ENCODE data around the gene HCFC2.

HCFC2 gene

GRCh38 chr12:104132351-104132956 lies 68.1 kb downstream of the HCFC2 start:
- no peak for TF ChIP-seq CTCF (IDR thresholded peaks at IDR 0.05)

- TF ChIP-seq CTCF (IDR thresholded peaks at IDR 0.05) = no peak
Observed at GRCh38 chr12:104133321-104133720, 69.0 kb downstream of the HCFC2 start.

- TF ChIP-seq CTCF (IDR thresholded peaks at IDR 0.05) = no peak
Observed at GRCh38 chr12:104133866-104134265, 69.5 kb downstream of the HCFC2 start.

- no peak for TF ChIP-seq CTCF (IDR thresholded peaks at IDR 0.05)
Observed at GRCh38 chr12:104134882-104135281, 70.6 kb downstream of the HCFC2 start.

GRCh38 chr12:104136577-104136976 lies 72.2 kb downstream of the HCFC2 start:
- TF ChIP-seq CTCF (IDR thresholded peaks at IDR 0.05) = no peak

- TF ChIP-seq CTCF (IDR thresholded peaks at IDR 0.05) = no peak
Observed at GRCh38 chr12:104137001-104137901, 72.9 kb downstream of the HCFC2 start.

GRCh38 chr12:104137902-104138796 lies 73.8 kb downstream of the HCFC2 start, which contains the start of gene NFYB:
TSS of gene NFYB (minus strand) at chr12:104138210. CDS start at chr12:104135453, 2,757 bp downstream.
- TF ChIP-seq CTCF (IDR thresholded peaks at IDR 0.05) = no peak

All from LNCAP (cell line).